Ovary (tissue), 9 donors: ENCODE measurements around the gene CCL24. TPM values are rescaled to one million over a fixed set of nuclear protein-coding genes. Genes with fewer than 3 reads are reported as not detected.

ENCODE experiments used
- DNase-seq, 5 donors: peaks; one replicate each; pipeline ENCODE4 v3.0.0-alpha.2; 2019 to 2020
- H3K27ac ChIP-seq, 2 donors: fragments of 200-600 bp; one replicate each; pipeline versions ENCODE4 v1.5.1 to v1.8.0; 2019 to 2022
- H3K27me3 ChIP-seq: fragments of 200-600 bp; one replicate; pipeline ENCODE4 v1.8.0; 2022
- H3K36me3 ChIP-seq: fragments of 200-600 bp; sonication (generic); one replicate; pipeline ENCODE4 v1.5.1; 2019
- H3K4me1 ChIP-seq: one replicate; pipeline ENCODE4 v1.8.1; 2013; ENCODE audit warnings: mild to moderate bottlenecking, moderate library complexity; ENCODE audit not compliant: insufficient read depth
- H3K4me3 ChIP-seq: fragments of 200-600 bp; sonication (generic); one replicate; pipeline ENCODE4 v1.5.1; 2017
- H3K9me3 ChIP-seq, 2 donors: fragments of 200-600 bp in 1 of 2; sonication (generic) in 1 of 2; one replicate each; pipeline versions ENCODE4 v1.5.1 to v1.8.1; 2013 to 2019; ENCODE audit warnings: mild to moderate bottlenecking in 1 of 2, moderate library complexity in 1 of 2
- EP300 ChIP-seq: sonication (generic); formaldehyde crosslinking; IDR thresholded peaks from one replicate; pipeline ENCODE4 v1.6.1; 2017; ENCODE audit warnings: antibody characterized with exemption
- POLR2A ChIP-seq: fragments of 450-650 bp; IDR thresholded peaks from one replicate; pipeline ENCODE4 v1.6.1; 2017; ENCODE audit warnings: antibody characterized with exemption, mild to moderate bottlenecking, moderate library complexity
- WGBS, 3 donors: extraction: QIAGEN DNeasy Blood & Tissue Kit in 1 of 3; methylation state at CpG; one replicate each; pipeline versions ENCODE4 v1.1.5 to v1.1.7; 2013 to 2017; 5-methylcytosine and 5-hydroxymethylcytosine counted together
- intact Hi-C, 4 donors: fragments of 100-400 bp; cut with DNase I; formaldehyde crosslinking; loops; one replicate each; pipeline versions ENCODE4 v1.11.0 to v1.15.1; 2022 to 2023
- polyA plus RNA-seq, 2 donors: library from polyadenylated mRNA; stranded (reverse); fragments of 200-250 nt in 1 of 2; fragments of 350-450 nt in 1 of 2; fragmentation: Illumina TruSeq in 1 of 2; extraction: RNeasy Lipid Tissue Mini Kit (QIAGEN cat#74804) in 1 of 2; gene quantifications; one replicate each; pipeline ENCODE4 v1.2.3, GENCODE V29; 2013 to 2014
- total RNA-seq, 7 donors: library from RNA; depleted of rRNA in 2 of 7; stranded (reverse); fragments of >200 nt in 2 of 7; fragmentation: NEBNext Ultra II Directional in 3 of 7; extraction: Animal tissue kit (Norgen Biotek cat#: 25700) in 3 of 7; gene quantifications; one replicate each; pipeline versions ENCODE4 v1.1.0 to v1.2.4, GENCODE V29; 2016 to 2023
- TF ChIP-seq, protein P1 (sequence below), 3 donors: fragments of 450-650 bp in 2 of 3; fragments of 200-600 bp in 1 of 3; IDR thresholded peaks; one replicate each; pipeline versions ENCODE4 v1.5.1 to v1.8.0; 2016 to 2022; ENCODE audit warnings: antibody characterized with exemption in 3 of 3, mild to moderate bottlenecking in 1 of 3
- donor health status: DM: no; HTN: no; CAD: no; lungs with moderate emphysema.
- donor health status: DM: no; HTN: no; CAD: no.
- donor health status: Bipolar disorder and iron deficiency.
- donor health status: DM: yes; HTN: yes; CAD: no.
- donor health status: DM: no; HTN: no; CAD: no.
- donor health status: DM: yes; HTN: yes; CAD: no.

Gene CCL24
- total and polyA plus RNA-seq, 9 donors = 0.45 to 1.1 (median 0.48) TPM; not detected in 6

DNA sequence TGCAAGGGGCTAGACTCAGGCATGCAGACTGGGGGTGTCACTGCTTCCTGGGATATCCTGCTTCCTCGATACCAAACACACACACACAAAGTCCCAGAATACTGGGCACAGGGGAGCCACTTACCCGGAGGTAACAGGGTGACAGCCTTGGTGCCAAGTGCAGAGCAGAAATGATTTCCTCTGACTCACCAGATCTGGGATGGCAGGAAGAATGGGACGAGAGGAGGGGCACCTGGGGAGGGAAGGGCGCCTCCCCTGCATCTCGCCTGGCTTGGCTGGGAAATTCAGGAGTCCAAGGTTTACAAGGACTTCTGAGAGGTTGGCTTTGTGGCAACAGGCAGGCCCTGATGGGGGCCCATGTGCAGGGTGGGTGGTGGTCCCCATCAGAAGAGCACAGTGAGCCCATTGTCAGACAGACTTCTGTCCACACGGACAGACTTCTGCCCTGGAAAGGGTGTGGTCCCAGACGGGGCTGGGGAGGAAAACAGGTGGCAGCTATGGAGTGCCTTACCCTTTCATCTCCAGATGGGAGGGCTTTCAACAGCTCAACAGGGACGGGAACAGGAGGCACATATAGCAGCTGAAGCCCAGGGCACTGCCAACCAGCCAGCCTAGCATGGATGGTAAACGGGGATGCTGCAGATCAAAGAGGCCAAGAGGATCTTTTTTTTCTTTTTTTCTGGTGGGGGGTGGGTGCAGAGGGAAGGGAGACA, 9.7 kb upstream of the CCL24 start:
- Histone ChIP-seq H3K27me3 (no peaks in the 10 kb centered on the region), H3K9me3 (no peaks in the 10 kb centered on the region)

DNA sequence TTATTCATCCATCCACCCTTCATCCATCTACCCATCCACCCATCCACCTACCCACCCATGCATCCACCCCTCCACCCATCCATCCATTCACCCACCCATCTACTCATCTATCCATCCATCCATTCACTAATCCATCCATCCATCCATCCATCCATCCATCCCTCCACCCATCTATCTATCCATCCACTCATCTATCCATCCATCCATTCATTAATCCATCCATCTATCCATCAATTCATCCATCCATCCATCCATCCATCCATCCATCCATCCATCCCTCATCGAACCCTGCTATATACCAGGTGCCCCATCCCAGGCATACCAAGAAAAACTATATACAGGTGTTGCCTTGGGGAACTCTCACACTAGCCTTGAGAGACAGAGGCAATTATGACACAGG, 7.1 kb upstream of the CCL24 start:
- H3K4me3 ChIP-seq = no peak overlapping the region
- H3K4me1 ChIP-seq = no peaks in the 10 kb centered on the region
- 93 to 96% (median 95%) methylated on average over 1 of the region's 1 CpG for WGBS, 3 donors
- no peak for DNase-seq
- no peak overlapping the region for H3K27ac ChIP-seq
- no peaks in the 10 kb centered on the region for H3K9me3 ChIP-seq
- H3K27me3 ChIP-seq = no peaks in the 10 kb centered on the region
- TF ChIP-seq, protein P1, sequence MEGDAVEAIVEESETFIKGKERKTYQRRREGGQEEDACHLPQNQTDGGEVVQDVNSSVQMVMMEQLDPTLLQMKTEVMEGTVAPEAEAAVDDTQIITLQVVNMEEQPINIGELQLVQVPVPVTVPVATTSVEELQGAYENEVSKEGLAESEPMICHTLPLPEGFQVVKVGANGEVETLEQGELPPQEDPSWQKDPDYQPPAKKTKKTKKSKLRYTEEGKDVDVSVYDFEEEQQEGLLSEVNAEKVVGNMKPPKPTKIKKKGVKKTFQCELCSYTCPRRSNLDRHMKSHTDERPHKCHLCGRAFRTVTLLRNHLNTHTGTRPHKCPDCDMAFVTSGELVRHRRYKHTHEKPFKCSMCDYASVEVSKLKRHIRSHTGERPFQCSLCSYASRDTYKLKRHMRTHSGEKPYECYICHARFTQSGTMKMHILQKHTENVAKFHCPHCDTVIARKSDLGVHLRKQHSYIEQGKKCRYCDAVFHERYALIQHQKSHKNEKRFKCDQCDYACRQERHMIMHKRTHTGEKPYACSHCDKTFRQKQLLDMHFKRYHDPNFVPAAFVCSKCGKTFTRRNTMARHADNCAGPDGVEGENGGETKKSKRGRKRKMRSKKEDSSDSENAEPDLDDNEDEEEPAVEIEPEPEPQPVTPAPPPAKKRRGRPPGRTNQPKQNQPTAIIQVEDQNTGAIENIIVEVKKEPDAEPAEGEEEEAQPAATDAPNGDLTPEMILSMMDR (IDR thresholded peaks at IDR 0.05) = no peak
- TF ChIP-seq EP300 (no peak), POLR2A (no peak)
- intact Hi-C loops = no loop called here
- no peaks in the 10 kb centered on the region for H3K36me3 ChIP-seq

More for the DNA sequence above, 9.7 kb upstream of the CCL24 start:
- no peak for TF ChIP-seq EP300
- TF ChIP-seq POLR2A = no peak
- TF ChIP-seq, protein P1 (IDR thresholded peaks at IDR 0.05) = no peak
- Histone ChIP-seq H3K4me1 (no peaks in the 10 kb centered on the region), H3K27ac (no peak overlapping the region), H3K36me3 (no peaks in the 10 kb centered on the region), H3K4me3 (no peak overlapping the region)
- DNase-seq = no peak
- 57 to 71% (median 62%) methylated on average over 9 of the region's 9 CpGs for WGBS, 3 donors
- intact Hi-C loops = no loop called here

DNA sequence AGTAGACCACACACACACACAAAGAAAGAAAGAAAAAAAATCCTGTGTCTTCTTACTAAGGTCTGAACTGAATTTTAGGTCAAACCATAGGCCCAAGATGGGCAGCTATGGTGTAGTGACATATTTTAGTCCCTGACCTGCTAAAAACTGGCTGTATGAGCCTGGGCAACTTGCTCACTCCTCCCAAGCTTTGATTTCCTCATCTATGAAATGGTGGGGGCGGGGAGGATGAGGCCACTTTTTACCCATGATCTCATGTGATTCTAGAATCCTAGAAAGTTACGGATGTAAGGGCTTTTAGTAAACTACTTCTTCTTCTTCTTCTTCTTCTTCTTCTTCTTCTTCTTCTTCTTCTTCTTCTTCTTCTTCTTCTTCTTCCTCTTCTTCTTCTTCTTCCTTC, 6.1 kb upstream of the CCL24 start:
- no peak overlapping the region for H3K27ac ChIP-seq
- H3K27me3 ChIP-seq = no peaks in the 10 kb centered on the region
- TF ChIP-seq EP300 = no peak
- TF ChIP-seq, protein P1 (IDR thresholded peaks at IDR 0.05) = no peak
- TF ChIP-seq POLR2A = no peak
- H3K4me3 ChIP-seq = no peak overlapping the region
- H3K36me3 ChIP-seq = no peaks in the 10 kb centered on the region
- no peak for DNase-seq
- intact Hi-C loops = no loop called here
- no peaks in the 10 kb centered on the region for H3K9me3 ChIP-seq
- WGBS, 3 donors = 76 to 88% (median 81%) methylated on average over 2 of the region's 2 CpGs
- no peaks in the 10 kb centered on the region for H3K4me1 ChIP-seq

DNA sequence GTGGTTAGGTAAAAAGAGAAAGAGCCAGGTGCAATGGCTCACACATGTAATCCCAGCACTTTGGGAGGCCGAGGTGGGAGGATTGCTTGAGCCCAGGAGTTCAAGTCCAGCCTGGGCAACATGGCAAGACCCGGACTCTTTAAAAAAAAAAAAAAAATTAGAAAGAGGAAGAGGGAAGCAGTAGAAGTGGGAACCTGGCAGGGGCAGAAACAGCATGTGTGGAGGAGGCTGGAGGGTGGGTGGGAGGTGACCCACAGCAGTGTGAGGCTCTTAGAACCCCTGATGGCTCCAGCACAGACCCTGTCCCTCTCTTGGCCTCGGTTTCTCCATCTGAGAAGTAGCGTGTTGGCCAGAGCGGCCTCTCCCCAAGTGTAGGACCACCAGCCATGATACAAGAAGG, 4.9 kb upstream of the CCL24 start:
- intact Hi-C loops = no loop called here

More for the DNA sequence above, 4.9 kb upstream of the CCL24 start:
- Histone ChIP-seq H3K27me3 (no peaks in the 10 kb centered on the region), H3K9me3 (no peaks in the 10 kb centered on the region), H3K4me3 (no peak overlapping the region), H3K36me3 (no peaks in the 10 kb centered on the region), H3K27ac (no peak overlapping the region), H3K4me1 (no peaks in the 10 kb centered on the region)
- DNase-seq = no peak
- 88 to 91% (median 90%) methylated on average over 5 of the region's 5 CpGs for WGBS, 3 donors
- TF ChIP-seq, protein P1 (IDR thresholded peaks at IDR 0.05) = no peak
- TF ChIP-seq EP300 = no peak
- TF ChIP-seq POLR2A = no peak
